Embryonic facial prominence (tissue), 1 donor: Measurements from ENCODE around the gene LCN15.
"Not testable (repeated sequence)": the region's sequence is repeated elsewhere in the genome, so short reads cannot be mapped to it uniquely, and the experiment has no call there.

Experiments
- DNase-seq: peaks from one replicate; pipeline ENCODE4 v3.0.0-alpha.2; 2016; ENCODE audit errors: extremely low spot score

Gene LCN15

DNA sequence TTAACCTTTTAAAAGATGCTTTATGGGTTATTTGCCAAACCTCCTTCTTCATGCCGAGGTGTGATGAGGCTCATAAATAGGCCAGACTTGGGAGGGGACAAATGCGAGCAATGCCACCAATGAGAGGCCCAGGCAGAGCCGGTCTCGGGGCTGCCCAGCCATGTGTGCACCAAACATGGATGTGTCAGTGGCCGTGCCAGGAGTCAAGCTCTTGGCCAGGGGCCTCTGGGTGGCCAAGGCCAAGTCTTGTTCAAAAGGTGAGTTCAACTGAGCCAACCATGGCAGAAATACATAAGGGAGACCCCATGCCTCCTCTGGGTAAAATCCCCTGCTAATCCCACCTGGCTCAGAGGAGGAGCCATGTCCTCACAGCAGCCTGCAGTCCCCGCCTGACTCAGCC lies 10.9 kb upstream of the LCN15 start:
- no peak for DNase-seq

DNA sequence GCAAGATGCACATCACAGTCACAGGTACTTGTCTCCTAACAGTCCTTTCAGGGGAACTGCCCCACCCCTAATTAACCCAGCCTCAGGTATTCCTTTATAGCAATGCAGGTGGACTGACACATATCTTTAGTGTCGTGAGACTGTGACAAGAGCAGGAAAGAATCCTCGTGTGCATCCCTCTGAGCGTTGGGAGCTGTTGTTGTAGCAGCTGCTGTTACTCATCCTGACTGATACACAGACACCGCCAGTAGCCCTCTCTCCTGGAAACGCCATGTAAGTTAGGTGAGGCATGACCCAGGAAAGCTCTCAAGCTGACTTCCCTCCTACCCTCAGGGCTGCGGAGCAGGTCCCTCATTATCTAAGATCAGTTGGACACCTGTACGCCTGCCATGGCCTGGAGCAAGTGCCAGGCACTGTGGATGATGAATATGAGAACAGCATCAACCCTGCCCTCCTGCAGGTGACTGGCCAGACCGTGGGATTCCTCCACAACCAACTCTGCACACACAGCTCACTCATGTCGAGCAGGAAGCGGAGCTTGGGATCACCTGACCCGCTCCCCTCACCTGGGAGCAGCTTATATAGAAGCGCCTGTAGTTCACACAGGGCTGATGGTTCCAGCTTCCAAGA lies 10.2 kb upstream of the LCN15 start:
- no peak for DNase-seq

DNA sequence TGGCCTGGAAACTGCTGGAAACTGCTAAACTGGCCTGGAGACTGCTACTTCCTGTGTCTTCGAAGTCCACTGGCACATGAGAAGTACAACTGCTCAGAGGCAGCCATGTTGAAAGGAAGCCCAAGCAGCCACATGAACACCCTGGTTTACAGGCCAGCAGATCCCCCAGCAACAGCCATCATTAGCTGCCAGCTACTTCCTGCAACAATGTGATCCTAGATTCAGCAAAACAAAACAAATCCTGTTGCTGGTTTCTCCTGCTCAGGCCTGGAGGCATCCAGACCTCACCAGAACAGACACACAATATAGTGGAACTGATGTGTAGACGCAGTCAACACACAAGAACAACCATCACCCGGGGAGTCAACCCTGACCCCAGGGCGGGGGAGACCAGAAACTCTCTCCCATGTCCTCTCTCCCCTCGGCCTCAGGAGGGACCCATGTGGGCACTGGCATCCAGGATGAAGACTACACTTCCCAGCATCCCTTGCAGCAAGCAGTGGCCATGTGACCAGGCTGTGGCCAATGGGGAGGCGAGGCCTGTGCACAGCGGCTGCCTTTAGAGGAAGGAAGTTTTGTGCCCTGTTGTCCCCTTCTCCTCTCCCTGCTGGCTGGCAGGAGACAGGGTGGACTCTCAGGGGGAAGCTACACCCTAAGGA lies 9.2 kb upstream of the LCN15 start:
- no peak for DNase-seq

- no peak for DNase-seq
Measured at GRCh38 chr9:136771907-136772415, 7.6 kb upstream of the LCN15 start.

DNA sequence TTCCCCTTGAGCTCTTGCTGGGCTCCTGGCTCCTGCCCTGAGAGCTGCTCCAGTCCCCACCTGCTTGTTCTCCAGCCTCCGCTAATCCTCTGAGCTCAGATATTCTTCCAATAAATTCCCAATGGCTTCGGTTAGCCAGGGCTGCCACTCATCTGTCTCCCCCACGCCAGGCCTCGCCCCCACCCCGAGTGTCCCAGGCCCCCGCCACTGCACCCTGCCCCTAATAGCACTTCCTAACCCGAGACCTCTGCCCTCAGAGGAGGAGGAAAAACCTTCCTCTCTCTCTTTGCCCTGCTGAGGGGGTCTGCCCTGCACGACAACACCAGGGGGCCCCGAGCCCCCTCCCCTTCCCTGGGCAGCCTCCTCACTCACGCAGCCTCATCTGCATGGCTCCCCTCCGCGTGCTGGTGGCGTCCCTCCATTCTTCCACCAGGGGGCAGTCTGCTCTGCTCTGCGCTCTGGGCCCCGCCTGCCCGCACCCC lies 5.4 kb upstream of the LCN15 start:
- DNase-seq: no peak

DNA sequence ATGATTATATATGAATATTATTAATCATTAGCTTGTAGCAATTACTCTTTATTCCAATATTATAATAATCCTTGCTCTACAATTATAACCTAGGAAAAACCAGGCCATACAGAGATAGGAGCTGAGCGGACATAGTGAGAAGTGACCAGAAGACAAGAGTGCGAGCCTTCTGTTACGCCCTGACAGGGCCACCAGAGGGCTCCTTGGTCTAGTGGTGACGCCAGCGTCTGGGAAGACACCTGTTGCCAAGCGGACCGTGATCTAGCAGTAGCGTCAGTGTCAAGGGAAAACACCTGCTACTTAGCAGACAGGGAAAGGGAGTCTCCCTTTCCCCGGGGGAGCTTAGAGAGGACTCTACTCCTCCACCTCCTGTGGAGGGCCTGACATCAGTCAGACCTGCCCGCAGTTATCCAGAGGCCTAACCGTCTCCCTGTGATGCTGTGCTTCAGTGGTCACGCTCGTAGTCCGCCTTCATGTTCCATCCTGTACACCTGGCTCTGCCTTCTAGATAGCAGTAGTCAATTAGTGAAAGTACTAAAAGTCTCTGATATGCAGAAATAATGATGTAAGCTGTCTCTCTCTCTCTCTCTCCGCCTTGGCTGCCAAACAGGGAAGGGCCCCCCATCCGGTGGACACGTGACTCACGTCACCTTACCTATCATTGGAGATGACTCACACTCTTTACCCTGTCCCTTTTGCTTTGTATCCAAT lies 2.2 kb upstream of the LCN15 start:
- DNase-seq: not testable (repeated sequence)

DNA sequence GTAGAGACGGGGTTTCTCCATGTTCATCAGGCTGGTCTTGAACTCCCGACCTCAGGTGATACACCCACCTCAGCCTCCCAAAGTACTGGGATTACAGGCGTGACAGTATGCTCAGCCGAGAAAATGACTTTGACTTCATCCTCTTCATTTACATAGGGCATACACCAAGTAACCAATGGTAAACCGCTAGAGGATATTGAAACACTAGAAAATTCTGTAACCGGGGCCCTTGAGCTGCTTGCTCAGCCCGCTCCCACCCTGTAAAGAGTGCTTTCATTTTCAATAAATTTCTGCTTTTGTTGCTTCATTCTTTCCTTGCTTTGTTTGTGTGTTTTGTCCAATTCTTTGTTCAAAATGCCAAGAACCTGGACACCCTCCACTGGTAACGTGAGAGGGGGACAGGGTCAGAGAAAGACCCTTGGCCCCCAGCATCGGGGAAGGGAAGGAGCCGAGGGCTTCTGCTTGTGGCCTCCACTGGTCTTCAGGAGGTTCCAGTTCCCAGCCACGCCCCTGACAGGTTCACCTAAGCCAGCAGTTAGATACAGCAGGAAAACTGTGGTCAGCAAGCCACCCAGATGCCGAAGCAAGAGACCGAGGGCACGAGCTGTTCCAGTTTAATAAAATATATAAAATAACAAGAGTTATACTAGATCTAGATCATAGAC lies 1.6 kb upstream of the LCN15 start:
- DNase-seq: not testable (repeated sequence)

DNA sequence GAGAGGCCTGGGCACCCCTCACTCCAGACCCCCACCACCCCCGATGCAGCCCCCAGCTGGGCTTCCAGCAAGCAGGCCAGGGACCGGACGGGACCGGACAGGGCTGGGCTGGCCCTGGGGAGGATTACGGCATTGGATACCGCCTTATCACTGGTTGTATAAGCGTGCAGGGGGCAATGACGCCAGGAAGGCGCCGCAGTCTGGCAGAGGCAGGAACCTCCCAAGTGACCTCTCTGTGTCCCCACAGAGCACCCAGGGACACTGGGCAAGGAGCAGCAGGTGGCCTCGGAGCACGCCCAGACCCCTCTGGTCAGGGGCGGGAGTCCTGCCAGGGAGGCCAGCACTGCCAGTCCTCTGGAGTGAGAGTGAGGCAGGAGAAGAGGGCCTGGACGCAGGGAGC lies 723 bp upstream of the LCN15 start:
- DNase-seq: no peak

- no peak for DNase-seq
Measured at GRCh38 chr9:136763649-136764035, 676 bp downstream of the LCN15 start.

DNA sequence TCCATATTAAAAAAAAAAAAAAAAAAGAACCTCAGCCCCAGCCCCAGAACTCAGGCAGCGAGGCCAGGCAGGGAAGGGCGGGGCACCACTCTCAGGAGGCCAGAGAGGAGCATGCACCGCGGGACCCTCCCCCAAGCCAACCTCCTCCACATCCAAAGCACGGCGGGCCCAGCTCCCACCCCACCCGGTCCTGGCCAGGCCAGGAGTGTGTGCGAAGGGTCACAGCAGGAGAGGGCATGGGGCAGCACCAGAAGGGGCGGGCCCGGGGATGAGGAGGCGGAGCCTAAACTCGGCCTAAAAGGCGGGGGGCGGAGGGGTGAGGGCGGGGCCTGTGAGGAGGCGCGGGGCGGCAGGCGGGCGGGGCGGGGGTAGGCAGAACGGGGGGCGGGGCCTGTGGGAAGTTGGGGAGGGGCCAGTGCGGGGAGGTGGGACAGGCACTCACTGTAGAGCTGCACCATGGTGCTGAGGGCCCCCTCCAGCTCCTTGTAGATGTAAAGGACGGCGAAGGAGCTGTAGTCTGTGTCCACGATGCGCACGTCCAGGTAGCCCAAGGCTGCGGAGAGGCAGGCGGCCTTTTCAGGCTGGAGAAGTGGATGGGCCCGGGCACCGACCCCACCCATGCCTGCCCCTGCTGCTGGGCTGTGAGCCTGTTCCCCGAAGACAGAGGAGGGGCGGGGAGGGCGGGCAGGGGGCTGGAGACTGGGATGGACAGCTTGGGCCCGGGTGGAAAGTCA lies 1.2 kb downstream of the LCN15 start:
- no peak for DNase-seq

- no peak for DNase-seq
Measured at GRCh38 chr9:136762221-136762691, 2.1 kb downstream of the LCN15 start.

DNA sequence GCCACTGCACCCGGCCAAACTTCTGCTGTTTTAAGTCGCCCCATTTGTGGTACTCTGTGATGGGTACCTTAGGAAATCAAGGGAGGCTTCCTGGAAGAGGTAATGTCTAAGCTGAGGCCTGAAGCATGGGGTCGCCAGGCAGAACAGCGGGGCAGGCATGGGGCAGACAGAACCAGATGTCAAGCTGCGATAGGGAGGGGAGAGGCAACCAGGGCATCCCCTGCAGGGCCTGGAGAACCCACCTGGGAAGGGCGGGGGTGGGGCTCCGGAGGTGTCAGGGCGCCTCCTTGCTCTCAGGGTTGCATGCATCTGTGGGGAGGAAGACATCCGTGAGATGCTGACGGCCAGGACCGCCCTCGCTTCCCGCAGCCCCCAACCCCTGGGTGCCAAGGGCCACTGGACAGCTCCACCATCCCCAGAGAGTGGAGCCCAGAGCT lies 2.8 kb downstream of the LCN15 start:
- no peak for DNase-seq

GRCh38 chr9:136760834-136761544 lies 3.3 kb downstream of the LCN15 start:
- DNase-seq: not testable (repeated sequence)

DNA sequence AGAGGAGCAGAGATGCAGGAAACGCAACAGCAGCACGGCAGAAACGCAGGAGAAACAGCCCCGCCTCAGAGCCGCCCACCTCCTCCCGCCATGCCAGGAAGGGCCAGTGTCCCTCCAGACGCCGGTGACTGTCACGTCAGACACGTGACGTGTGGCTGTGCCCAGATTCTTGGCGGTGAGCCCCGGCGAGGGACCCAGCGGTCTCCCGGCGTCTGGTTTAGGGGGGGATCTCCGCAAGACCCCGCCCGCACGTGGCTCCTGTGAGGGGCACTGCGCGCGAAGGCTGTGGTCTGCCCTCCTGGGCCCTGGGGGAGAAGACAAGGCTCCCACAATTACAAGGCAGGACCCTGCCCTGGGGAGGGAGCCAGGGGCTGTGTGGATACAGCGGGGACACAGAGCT lies 3.9 kb downstream of the LCN15 start:
- DNase-seq: no peak

DNA sequence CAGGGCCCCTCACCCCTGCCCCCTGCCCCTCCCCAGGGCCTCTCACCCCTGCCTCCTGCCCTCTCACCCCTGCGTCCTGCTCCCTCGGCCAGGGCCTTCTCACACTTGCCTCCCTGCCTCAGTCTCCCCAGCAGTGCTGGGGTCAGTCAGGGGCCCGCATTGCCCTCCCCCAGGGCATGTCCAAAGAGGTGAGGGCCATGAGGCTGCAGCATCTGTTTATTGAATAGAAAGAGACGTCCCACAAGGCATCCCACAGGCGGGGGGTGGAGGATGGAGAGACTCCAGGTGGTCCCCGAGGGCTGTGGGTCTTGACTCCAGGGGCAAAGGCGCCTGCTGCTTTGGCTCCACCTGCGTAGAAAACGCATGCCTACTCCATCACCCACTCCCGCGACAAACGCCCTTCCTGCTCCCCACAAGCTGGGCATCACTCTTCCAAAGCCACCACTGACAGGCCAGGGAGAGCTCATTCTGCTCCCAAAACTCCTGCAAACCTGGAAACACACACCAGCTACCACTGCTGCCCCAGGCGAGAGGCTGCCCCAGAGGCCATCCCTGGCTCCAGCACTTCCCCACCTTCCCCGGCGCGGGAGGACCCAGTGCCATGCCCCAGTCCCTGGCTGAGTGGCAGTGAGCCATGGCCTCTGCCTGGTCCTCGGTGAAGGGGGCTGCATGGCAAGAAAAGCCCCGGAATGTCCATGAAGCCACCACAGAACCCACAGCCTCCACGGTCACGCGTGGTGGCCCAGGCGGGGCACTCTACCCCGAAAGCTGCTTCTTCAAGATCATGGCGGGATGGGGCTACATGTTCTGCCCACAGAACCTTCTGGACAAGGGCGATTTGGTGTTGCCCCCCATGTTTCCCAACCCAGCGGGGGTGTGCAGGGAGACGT lies 4.6 kb downstream of the LCN15 start:
- DNase-seq: no peak

DNA sequence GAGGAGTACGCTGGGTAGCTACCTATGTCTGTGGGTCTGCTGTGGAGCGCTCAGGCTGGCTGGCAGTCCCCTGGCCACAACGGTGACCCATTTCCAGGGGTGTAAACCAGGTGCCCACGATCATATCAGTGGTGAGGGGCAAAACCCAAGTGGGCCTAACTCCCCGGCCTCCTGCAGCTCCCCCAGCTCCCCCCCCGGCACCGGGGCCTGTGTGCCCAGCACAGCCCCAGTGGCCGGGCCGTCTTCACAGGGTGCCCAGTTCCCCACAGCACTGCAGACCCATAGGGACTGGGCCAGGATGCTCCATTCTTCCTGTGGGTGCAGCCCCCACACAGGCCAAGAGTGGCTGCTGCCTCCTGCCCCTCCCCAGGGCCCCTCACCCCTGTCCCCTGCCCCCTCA lies 5.3 kb downstream of the LCN15 start:
- DNase-seq: no peak

DNA sequence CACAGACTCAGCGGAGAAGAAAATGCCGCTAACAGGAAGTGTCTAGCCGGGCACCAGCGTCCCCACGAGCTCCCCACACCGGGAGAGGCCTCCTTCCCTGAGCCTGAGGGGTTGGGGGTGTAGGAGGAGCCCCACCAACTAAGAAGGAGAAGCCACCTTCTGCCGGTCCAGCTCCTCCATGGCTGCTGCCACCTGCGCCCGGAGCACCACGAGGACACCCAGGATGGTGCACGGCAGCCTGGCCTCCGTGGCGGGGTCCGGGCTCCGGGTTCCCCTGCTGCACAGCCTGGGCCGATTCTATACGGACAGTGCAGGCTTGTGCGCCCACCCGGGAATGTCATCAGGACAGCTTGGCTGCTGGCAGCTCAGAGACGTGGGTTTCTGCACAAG lies 6.6 kb downstream of the LCN15 start:
- no peak for DNase-seq

DNA sequence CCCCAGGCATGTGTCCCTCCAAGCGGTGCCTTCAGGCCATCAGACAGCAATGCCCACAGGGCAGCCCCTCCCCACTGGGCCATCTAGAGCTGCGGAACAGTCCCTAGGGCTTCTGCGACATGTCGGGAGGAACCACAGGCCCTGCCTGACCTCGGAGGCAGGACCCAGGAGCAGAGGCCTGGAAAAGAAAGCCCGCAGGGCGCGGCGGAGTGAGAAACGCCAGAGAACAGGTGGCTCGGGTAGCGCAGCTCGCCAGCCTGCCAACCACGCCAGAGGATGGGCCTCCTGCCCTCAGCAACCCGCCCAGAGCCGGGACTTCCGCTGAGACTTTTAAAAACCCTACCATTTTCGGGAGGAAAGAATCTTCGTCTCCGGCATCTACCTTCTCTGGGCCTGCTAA lies 7.0 kb downstream of the LCN15 start:
- no peak for DNase-seq

DNA sequence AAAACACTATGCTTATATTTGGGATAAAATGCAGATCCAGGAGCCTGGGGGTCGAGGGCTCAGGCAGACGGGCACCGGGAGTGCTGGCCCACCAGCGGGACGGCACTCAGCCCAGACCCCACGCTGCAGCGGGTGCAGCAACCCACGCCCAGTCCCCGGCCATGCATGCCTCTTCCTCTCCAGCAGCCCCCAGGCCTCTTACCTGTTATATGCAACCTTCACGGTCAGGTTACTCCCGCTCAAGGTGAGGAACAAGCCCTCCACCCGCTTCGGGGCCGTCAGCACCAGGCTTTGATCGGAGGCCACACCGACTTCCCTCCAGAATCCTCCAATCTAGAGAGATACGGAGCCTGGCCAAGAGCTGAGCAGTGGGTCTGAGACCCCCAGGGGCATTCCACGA lies 7.5 kb downstream of the LCN15 start:
- DNase-seq: no peak

- no peak for DNase-seq
Measured at GRCh38 chr9:136756134-136756438, 8.2 kb downstream of the LCN15 start.
